Body of pancreas (tissue), 4 donors: ENCODE data around the gene PLEKHG5.

Source experiments
- CTCF ChIP-seq, 7 experiments: fragments of 450-650 bp in 4 of 7; fragments of 200-600 bp in 3 of 7; sonication (generic) in 3 of 7; IDR thresholded peaks; one replicate each; pipeline ENCODE4 v1.5.1; 2016 to 2019; ENCODE audit warnings: antibody characterized with exemption in 7 of 7
- POLR2A ChIP-seq, 3 donors: fragments of 450-650 bp; IDR thresholded peaks; one replicate each; pipeline ENCODE4 v1.6.1; 2016; ENCODE audit warnings: antibody characterized with exemption in 3 of 3, mild to moderate bottlenecking in 2 of 3

- TF ChIP-seq CTCF (IDR thresholded peaks at IDR 0.05) (no peak), POLR2A (IDR thresholded peaks at IDR 0.05) (no peak)
Observed at GRCh38 chr1:6435129-6435528, 56.3 kb downstream of the PLEKHG5 start.
